Chondrocyte (in vitro differentiated cells): Measurements from ENCODE around the gene PRPF19. TPM values are rescaled to one million over a fixed set of nuclear protein-coding genes. Genes with fewer than 3 reads are reported as not detected.

Experiments
- DNase-seq: peaks from one replicate; pipeline ENCODE4 v3.0.0; 2021; ENCODE audit warnings: mixed read lengths, low spot score
- H3K27ac Mint-ChIP-seq: one replicate; pipeline ENCODE4 v1.8.0; 2021; ENCODE audit warnings: mild to moderate bottlenecking, moderate library complexity, mixed read lengths; ENCODE audit not compliant: unreplicated experiment
- H3K27me3 Mint-ChIP-seq: 2 replicates; pipeline ENCODE4 v1.8.0; 2021; ENCODE audit warnings: low read depth, mixed read lengths
- H3K36me3 Mint-ChIP-seq: 2 replicates; pipeline ENCODE4 v1.8.0; 2021; ENCODE audit warnings: low read depth, mixed read lengths
- H3K4me1 Mint-ChIP-seq: 2 replicates; pipeline ENCODE4 v1.8.0; 2021; ENCODE audit warnings: low read depth, mild to moderate bottlenecking, mixed read lengths
- H3K4me3 Mint-ChIP-seq: one replicate; pipeline ENCODE4 v1.8.0; 2021; ENCODE audit warnings: mild to moderate bottlenecking, moderate library complexity, mixed read lengths; ENCODE audit not compliant: unreplicated experiment
- H3K9me3 Mint-ChIP-seq: 2 replicates; pipeline ENCODE4 v1.8.0; 2021; ENCODE audit warnings: low read depth, mixed read lengths
- total RNA-seq: library from RNA; stranded (reverse); gene quantifications from 3 replicates; pipeline ENCODE4 v1.2.1, GENCODE V29; 2021
- TF ChIP-seq, protein P1 (sequence below): fragments of 200-600 bp; sonication (generic); IDR thresholded peaks from 2 replicates; pipeline ENCODE4 v1.5.0; 2021; ENCODE audit warnings: antibody characterized with exemption, mild to moderate bottlenecking, moderate library complexity

Gene PRPF19
- total RNA-seq, 1 donor from 2014 or later, result 51.3 TPM

- no peaks in the 10 kb centered on the region for H3K36me3 Mint-ChIP-seq
Measured at GRCh38 chr11:60858731-60859464, 47.5 kb downstream of the PRPF19 start.

GRCh38 chr11:60858236-60858635 lies 48.1 kb downstream of the PRPF19 start:
- Mint-ChIP-seq H3K4me1 (peaks cover 7% of the 10 kb centered on the region), H3K27me3 (peaks cover 2% of the 10 kb centered on the region)
- TF ChIP-seq, protein P1, sequence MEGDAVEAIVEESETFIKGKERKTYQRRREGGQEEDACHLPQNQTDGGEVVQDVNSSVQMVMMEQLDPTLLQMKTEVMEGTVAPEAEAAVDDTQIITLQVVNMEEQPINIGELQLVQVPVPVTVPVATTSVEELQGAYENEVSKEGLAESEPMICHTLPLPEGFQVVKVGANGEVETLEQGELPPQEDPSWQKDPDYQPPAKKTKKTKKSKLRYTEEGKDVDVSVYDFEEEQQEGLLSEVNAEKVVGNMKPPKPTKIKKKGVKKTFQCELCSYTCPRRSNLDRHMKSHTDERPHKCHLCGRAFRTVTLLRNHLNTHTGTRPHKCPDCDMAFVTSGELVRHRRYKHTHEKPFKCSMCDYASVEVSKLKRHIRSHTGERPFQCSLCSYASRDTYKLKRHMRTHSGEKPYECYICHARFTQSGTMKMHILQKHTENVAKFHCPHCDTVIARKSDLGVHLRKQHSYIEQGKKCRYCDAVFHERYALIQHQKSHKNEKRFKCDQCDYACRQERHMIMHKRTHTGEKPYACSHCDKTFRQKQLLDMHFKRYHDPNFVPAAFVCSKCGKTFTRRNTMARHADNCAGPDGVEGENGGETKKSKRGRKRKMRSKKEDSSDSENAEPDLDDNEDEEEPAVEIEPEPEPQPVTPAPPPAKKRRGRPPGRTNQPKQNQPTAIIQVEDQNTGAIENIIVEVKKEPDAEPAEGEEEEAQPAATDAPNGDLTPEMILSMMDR, result no peak

More at GRCh38 chr11:60858731-60859464, 47.5 kb downstream of the PRPF19 start:
- TF ChIP-seq, protein P1, result no peak
- H3K27ac Mint-ChIP-seq, result no peak overlapping the region
- DNase-seq, result peak; percentile 64
- peaks cover 5% of the 10 kb centered on the region for H3K27me3 Mint-ChIP-seq
- no peak overlapping the region for H3K4me3 Mint-ChIP-seq
- H3K4me1 Mint-ChIP-seq, result peaks cover 7% of the 10 kb centered on the region
- H3K9me3 Mint-ChIP-seq, result no peaks in the 10 kb centered on the region

DNA sequence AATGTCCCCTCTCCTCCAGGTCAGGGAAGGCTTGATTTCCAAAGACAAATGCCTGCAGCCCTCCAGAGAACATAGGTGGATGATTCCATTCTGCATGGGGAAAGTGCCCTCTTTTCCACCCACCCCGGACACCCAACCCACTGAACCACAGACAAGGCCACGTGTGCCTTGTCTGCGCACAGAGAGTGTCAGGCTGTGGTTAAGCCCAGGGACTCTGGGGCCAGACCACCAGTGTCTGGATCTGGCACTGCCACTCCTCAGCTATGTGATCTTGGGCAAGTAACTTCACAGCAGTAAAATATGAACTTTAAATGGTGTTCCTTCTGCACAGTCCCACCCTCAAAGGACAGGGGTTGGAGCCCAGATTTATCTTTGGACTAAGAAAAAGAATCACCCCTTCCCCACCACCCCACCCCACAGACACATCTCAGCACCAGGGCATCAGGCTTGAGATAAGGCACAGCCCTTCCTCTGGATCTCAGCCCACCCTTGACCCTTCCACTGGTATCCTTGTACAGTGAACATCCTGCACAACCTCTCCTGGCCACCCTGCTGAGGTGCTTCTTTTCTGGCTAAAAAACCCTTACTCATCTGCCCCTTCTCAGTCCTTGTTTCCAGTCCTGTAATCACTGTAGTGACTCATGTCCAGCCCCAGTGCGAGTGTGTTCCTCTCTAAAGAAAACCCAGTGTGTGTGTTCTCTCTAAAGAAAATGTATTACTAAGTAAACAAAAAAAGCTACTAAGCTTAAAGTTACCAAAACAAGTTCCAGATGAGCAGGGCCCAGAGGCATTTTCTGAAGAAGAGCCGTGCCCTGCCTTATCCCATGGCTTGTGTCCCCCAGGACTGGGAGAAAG lies 48.8 kb downstream of the PRPF19 start:
- Mint-ChIP-seq H3K4me3 (no peak overlapping the region), H3K9me3 (no peaks in the 10 kb centered on the region), H3K27ac (peak overlapping the region; percentile 73), H3K36me3 (peaks cover 2% of the 10 kb centered on the region), H3K4me1 (peaks cover 7% of the 10 kb centered on the region), H3K27me3 (peaks cover 2% of the 10 kb centered on the region)
- TF ChIP-seq, protein P1, result no peak
- DNase-seq, result no peak

More at GRCh38 chr11:60858236-60858635, 48.1 kb downstream of the PRPF19 start:
- Mint-ChIP-seq H3K9me3 (no peaks in the 10 kb centered on the region), H3K4me3 (no peak overlapping the region), H3K27ac (no peak overlapping the region), H3K36me3 (no peaks in the 10 kb centered on the region)
- DNase-seq, result peak; percentile 56

- H3K36me3 Mint-ChIP-seq, result peaks cover 8% of the 10 kb centered on the region
Measured at GRCh38 chr11:60855726-60856633, 50.4 kb downstream of the PRPF19 start, which contains the start of gene PTGDR2. PTGDR2 (minus strand) TSS chr11:60855950; CDS start chr11:60853722, 2,228 bp downstream.

More at GRCh38 chr11:60855726-60856633, 50.4 kb downstream of the PRPF19 start, which contains the start of gene PTGDR2:
- no peak within 1 kb of the TSS for H3K27ac Mint-ChIP-seq
- TF ChIP-seq, protein P1, result no peak
- H3K27me3 Mint-ChIP-seq, result peaks cover 2% of the 10 kb centered on the region
- no peaks in the 10 kb centered on the region for H3K9me3 Mint-ChIP-seq
- H3K4me3 Mint-ChIP-seq, result no peak within 1 kb of the TSS
- DNase-seq, result peak; percentile 44
- H3K4me1 Mint-ChIP-seq, result peaks cover 7% of the 10 kb centered on the region
